Measurements from ENCODE around the gene UGT1A4.

UGT1A4 gene

GRCh38 chr2:233822101-233822771 lies 103.7 kb downstream of the UGT1A4 start:
- FAIRE-seq, result no peak
- DNase-seq (ENCODE audit: insufficient read length, low spot score), result no peak
